BE2C (cell line): Measurements from ENCODE around the gene SNTG2.

Source experiments
- DNase-seq: peaks from one replicate; pipeline ENCODE4 v3.0.0-alpha.2; 2020
- H3K27me3 ChIP-seq: fragments of 250-450 bp; sonication (Bioruptor Pico); 2 replicates; pipeline ENCODE4 v1.5.1; 2020; ENCODE audit warnings: mild to moderate bottlenecking
- H3K36me3 ChIP-seq: fragments of 250-450 bp; sonication (Bioruptor Pico); 2 replicates; pipeline ENCODE4 v1.5.1; 2020; ENCODE audit warnings: mild to moderate bottlenecking
- H3K4me1 ChIP-seq: fragments of 250-450 bp; sonication (Bioruptor Pico); 2 replicates; pipeline ENCODE4 v1.5.1; 2020
- H3K4me3 ChIP-seq: 2 replicates; pipeline ENCODE4 v1.5.1; 2011; ENCODE audit warnings: low read depth, low read length
- H3K9me3 ChIP-seq: fragments of 250-450 bp; sonication (Bioruptor Pico); 2 replicates; pipeline ENCODE4 v1.5.1; 2020
- CTCF ChIP-seq: IDR thresholded peaks from 2 replicates; pipeline ENCODE4 v1.5.1; 2012; ENCODE audit warnings: mild to moderate bottlenecking, low read depth, low read length

Gene SNTG2

GRCh38 chr2:1033069-1033468, 82.4 kb downstream of the SNTG2 start:
- Histone ChIP-seq H3K9me3 (no peaks in the 10 kb centered on the region), H3K36me3 (no peaks in the 10 kb centered on the region), H3K4me1 (no peaks in the 10 kb centered on the region), H3K4me3 (no peak overlapping the region), H3K27me3 (no peaks in the 10 kb centered on the region)
- TF ChIP-seq CTCF: no peak
- no peak for DNase-seq

- no peak overlapping the region for H3K4me3 ChIP-seq
- TF ChIP-seq CTCF: no peak
- H3K4me1 ChIP-seq: no peaks in the 10 kb centered on the region
- no peaks in the 10 kb centered on the region for H3K36me3 ChIP-seq
- no peak for DNase-seq
- H3K9me3 ChIP-seq: no peaks in the 10 kb centered on the region
- H3K27me3 ChIP-seq: no peaks in the 10 kb centered on the region
Observed at GRCh38 chr2:1037066-1037465, 86.4 kb downstream of the SNTG2 start.

GRCh38 chr2:1039549-1039948, 88.9 kb downstream of the SNTG2 start:
- Histone ChIP-seq H3K9me3 (no peaks in the 10 kb centered on the region), H3K4me1 (no peaks in the 10 kb centered on the region), H3K27me3 (no peaks in the 10 kb centered on the region), H3K36me3 (no peaks in the 10 kb centered on the region), H3K4me3 (no peak overlapping the region)
- no peak for TF ChIP-seq CTCF
- no peak for DNase-seq

GRCh38 chr2:1041012-1041805, 90.6 kb downstream of the SNTG2 start:
- H3K36me3 ChIP-seq: no peaks in the 10 kb centered on the region
- H3K9me3 ChIP-seq: no peaks in the 10 kb centered on the region
- TF ChIP-seq CTCF: no peak
- no peaks in the 10 kb centered on the region for H3K27me3 ChIP-seq
- H3K4me3 ChIP-seq: no peak overlapping the region
- DNase-seq: no peak
- H3K4me1 ChIP-seq: no peaks in the 10 kb centered on the region

GRCh38 chr2:1045109-1045508, 94.5 kb downstream of the SNTG2 start:
- TF ChIP-seq CTCF: no peak

GRCh38 chr2:1046067-1046466, 95.4 kb downstream of the SNTG2 start:
- no peaks in the 10 kb centered on the region for H3K9me3 ChIP-seq
- H3K27me3 ChIP-seq: no peaks in the 10 kb centered on the region
- no peak for TF ChIP-seq CTCF
- H3K4me3 ChIP-seq: no peak overlapping the region
- H3K4me1 ChIP-seq: no peaks in the 10 kb centered on the region
- DNase-seq: no peak
- no peaks in the 10 kb centered on the region for H3K36me3 ChIP-seq

More at GRCh38 chr2:1045109-1045508, 94.5 kb downstream of the SNTG2 start:
- Histone ChIP-seq H3K27me3 (no peaks in the 10 kb centered on the region), H3K4me1 (no peaks in the 10 kb centered on the region), H3K9me3 (no peaks in the 10 kb centered on the region), H3K4me3 (no peak overlapping the region), H3K36me3 (no peaks in the 10 kb centered on the region)
- DNase-seq: no peak
